GM23338 (cell line): ENCODE results near the gene KAZN. TPM values are rescaled to one million over a fixed set of nuclear protein-coding genes. Genes with fewer than 3 reads are reported as not detected.
A peak's percentile ranks its signal among the peaks of the same experiment; 100 is the strongest.

Experiments used
- ATAC-seq: fragments of 200-7000 bp; cut with Tn5 transposase; 3 replicates; pipeline ENCODE4 v1.9.1; 2020
- DNase-seq: peaks from one replicate; pipeline ENCODE4 v3.0.0-alpha.2; 2015; ENCODE audit warnings: low spot score
- H2AFZ ChIP-seq: fragments of 200-600 bp; sonication (generic); 2 replicates; pipeline ENCODE4 v1.8.0; 2016; ENCODE audit warnings: antibody characterized with exemption, mild to moderate bottlenecking, moderate library complexity
- H3F3A ChIP-seq: fragments of 200-600 bp; sonication (generic); replicated peaks from 2 replicates; pipeline ENCODE4 v1.8.0; 2017; ENCODE audit warnings: antibody characterized with exemption, mixed run types, low read depth
- H3K27ac ChIP-seq: fragments of 200-600 bp; sonication (generic); 2 replicates; pipeline ENCODE4 v1.6.1; 2016; ENCODE audit warnings: low read depth
- H3K27me3 ChIP-seq: fragments of 200-600 bp; sonication (generic); 2 replicates; pipeline ENCODE4 v1.8.0; 2016; ENCODE audit warnings: mild to moderate bottlenecking, mixed run types, moderate library complexity; ENCODE audit not compliant: insufficient read depth
- H3K36me3 ChIP-seq: fragments of 200-600 bp; sonication (generic); 2 replicates; pipeline ENCODE4 v1.8.0; 2016; ENCODE audit warnings: mild to moderate bottlenecking; ENCODE audit not compliant: insufficient read depth
- H3K4me1 ChIP-seq: fragments of 200-600 bp; sonication (generic); 2 replicates; pipeline ENCODE4 v1.8.0; 2016; ENCODE audit warnings: mild to moderate bottlenecking, moderate library complexity; ENCODE audit not compliant: insufficient read depth
- H3K4me2 ChIP-seq: fragments of 200-600 bp; sonication (generic); 2 replicates; pipeline ENCODE4 v1.7.1; 2017; ENCODE audit warnings: mixed run types
- H3K4me3 ChIP-seq: fragments of 200-600 bp; sonication (generic); 2 replicates; pipeline ENCODE4 v1.6.1; 2016; ENCODE audit warnings: mixed run types
- H3K79me2 ChIP-seq: fragments of 200-600 bp; sonication (generic); replicated peaks from 2 replicates; pipeline ENCODE4 v1.8.0; 2017; ENCODE audit warnings: mild to moderate bottlenecking; ENCODE audit not compliant: insufficient read depth
- H3K9me2 ChIP-seq: fragments of 200-600 bp; sonication (generic); 2 replicates; pipeline ENCODE4 v1.8.0; 2017; ENCODE audit not compliant: insufficient read depth
- H4K20me1 ChIP-seq: fragments of 200-600 bp; sonication (generic); replicated peaks from 2 replicates; pipeline ENCODE4 v1.8.0; 2017; ENCODE audit warnings: mild to moderate bottlenecking; ENCODE audit not compliant: insufficient read depth
- H3K27ac Mint-ChIP-seq: 2 replicates; pipeline ENCODE4 v1.8.0; 2020; ENCODE audit warnings: inconsistent platforms, mild to moderate bottlenecking, moderate library complexity, mixed read lengths
- H3K27me3 Mint-ChIP-seq: 3 replicates; pipeline ENCODE4 v1.8.0; 2022; ENCODE audit warnings: low read depth, mild to moderate bottlenecking, moderate library complexity, mixed read lengths, inconsistent platforms; ENCODE audit not compliant: insufficient read depth, poor library complexity
- H3K36me3 Mint-ChIP-seq: 3 replicates; pipeline ENCODE4 v1.8.0; 2021; ENCODE audit warnings: low read depth, mild to moderate bottlenecking, inconsistent platforms, moderate library complexity, mixed read lengths
- H3K4me1 Mint-ChIP-seq: 3 replicates; pipeline ENCODE4 v1.8.0; 2020; ENCODE audit warnings: mild to moderate bottlenecking, inconsistent platforms, mixed read lengths
- H3K4me3 Mint-ChIP-seq: 3 replicates; pipeline ENCODE4 v1.8.0; 2021; ENCODE audit warnings: moderate library complexity, mild to moderate bottlenecking, inconsistent platforms, mixed read lengths
- H3K9me3 Mint-ChIP-seq: 3 replicates; pipeline ENCODE4 v1.8.0; 2020; ENCODE audit warnings: moderate library complexity, mild to moderate bottlenecking, inconsistent platforms, mixed read lengths
- EZH2 ChIP-seq: fragments of 200-600 bp; sonication (generic); IDR thresholded peaks from one replicate; pipeline ENCODE4 v1.8.0; 2017; ENCODE audit warnings: antibody characterized with exemption, mild to moderate bottlenecking, low read depth; ENCODE audit not compliant: unreplicated experiment
- JUNB ChIP-seq: IDR thresholded peaks from one replicate; pipeline ENCODE4 v1.6.1; 2016; ENCODE audit warnings: antibody characterized with exemption; ENCODE audit not compliant: unreplicated experiment
- POLR2AphosphoS5 ChIP-seq: IDR thresholded peaks from 2 replicates; pipeline ENCODE4 v1.6.1; 2016; ENCODE audit warnings: antibody characterized with exemption, low read depth
- REST ChIP-seq: IDR thresholded peaks from one replicate; pipeline ENCODE4 v1.6.1; 2018; ENCODE audit warnings: antibody characterized with exemption; ENCODE audit not compliant: unreplicated experiment
- STAT1 ChIP-seq: IDR thresholded peaks from one replicate; pipeline ENCODE4 v1.6.1; 2016; ENCODE audit warnings: antibody characterized with exemption; ENCODE audit not compliant: unreplicated experiment
- ZNF114 ChIP-seq: fragments of 250-450 bp; sonication (Bioruptor Pico); IDR thresholded peaks from 2 replicates; pipeline ENCODE4 v1.5.0; 2020; ENCODE audit warnings: mild to moderate bottlenecking, moderate library complexity
- polyA plus RNA-seq: library from polyadenylated mRNA; unstranded; fragments of >200 nt; fragmentation: Nextera tagmentation; extraction: Ambion mirVana; gene quantifications from 2 replicates; pipeline ENCODE4 v1.2.1, GENCODE V29; 2016
- total RNA-seq: library from RNA; depleted of rRNA; stranded (reverse); fragments of >200 nt; shearing (Covaris generic); gene quantifications from 2 replicates; pipeline ENCODE4 v1.2.3, GENCODE V29; 2014
- TF ChIP-seq, protein P1 (sequence below): fragments of 250-450 bp; sonication (Bioruptor Pico); IDR thresholded peaks from 2 replicates; pipeline ENCODE4 v1.5.0; 2020; ENCODE audit warnings: mild to moderate bottlenecking, moderate library complexity
- TF ChIP-seq, protein P2 (sequence below), 2 experiments: fragments of 200-600 bp in 1 of 2; sonication (generic) in 1 of 2; conservative IDR thresholded peaks; 2 replicates each; pipeline versions ENCODE4 v1.5.1 to v1.6.1; 2016 to 2017; ENCODE audit warnings: antibody characterized with exemption in 2 of 2, low read depth in 2 of 2, mild to moderate bottlenecking in 2 of 2, moderate library complexity in 1 of 2

KAZN gene
- total and polyA plus RNA-seq, 2 experiments from 2014 or later = 9.9 to 15.0 TPM

DNA sequence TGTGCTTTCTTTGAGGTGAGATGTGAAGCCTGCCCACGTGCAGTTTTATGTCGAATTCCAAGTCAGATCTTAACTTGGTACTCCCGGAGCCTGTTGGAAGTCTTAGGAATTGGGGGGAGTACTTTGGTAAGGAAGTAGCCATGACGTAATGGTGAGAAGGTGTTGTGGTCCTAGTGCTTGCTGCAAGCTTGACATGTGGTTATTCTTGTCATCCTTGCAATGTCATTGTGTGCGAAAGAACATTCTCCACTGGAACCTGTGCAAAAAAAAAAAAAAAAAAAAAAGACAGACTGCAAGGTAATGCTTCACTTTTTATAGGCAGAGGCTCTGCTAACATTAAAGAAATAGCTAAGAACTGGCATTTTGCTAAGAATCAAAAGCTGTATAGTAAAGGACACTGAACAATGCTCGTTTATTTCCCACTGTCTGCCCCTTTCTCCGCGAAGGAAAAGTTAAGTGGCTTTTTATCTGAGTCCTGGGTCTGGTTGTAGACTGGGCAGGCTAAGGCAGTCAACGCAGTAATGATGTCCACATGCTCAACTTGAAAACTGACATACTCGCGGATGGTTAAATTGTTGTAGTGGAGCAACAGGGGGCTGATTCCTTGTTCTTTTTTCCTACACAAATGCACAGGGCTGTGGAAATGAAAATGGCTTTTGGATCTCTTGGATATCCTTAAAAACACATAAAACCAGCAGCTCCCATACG lies 2.1 kb downstream of the KAZN start (continued):
- no peak for TF ChIP-seq REST
- no peak for TF ChIP-seq ZNF114 (CRISPR knock-in tag)
- TF ChIP-seq, protein P1, sequence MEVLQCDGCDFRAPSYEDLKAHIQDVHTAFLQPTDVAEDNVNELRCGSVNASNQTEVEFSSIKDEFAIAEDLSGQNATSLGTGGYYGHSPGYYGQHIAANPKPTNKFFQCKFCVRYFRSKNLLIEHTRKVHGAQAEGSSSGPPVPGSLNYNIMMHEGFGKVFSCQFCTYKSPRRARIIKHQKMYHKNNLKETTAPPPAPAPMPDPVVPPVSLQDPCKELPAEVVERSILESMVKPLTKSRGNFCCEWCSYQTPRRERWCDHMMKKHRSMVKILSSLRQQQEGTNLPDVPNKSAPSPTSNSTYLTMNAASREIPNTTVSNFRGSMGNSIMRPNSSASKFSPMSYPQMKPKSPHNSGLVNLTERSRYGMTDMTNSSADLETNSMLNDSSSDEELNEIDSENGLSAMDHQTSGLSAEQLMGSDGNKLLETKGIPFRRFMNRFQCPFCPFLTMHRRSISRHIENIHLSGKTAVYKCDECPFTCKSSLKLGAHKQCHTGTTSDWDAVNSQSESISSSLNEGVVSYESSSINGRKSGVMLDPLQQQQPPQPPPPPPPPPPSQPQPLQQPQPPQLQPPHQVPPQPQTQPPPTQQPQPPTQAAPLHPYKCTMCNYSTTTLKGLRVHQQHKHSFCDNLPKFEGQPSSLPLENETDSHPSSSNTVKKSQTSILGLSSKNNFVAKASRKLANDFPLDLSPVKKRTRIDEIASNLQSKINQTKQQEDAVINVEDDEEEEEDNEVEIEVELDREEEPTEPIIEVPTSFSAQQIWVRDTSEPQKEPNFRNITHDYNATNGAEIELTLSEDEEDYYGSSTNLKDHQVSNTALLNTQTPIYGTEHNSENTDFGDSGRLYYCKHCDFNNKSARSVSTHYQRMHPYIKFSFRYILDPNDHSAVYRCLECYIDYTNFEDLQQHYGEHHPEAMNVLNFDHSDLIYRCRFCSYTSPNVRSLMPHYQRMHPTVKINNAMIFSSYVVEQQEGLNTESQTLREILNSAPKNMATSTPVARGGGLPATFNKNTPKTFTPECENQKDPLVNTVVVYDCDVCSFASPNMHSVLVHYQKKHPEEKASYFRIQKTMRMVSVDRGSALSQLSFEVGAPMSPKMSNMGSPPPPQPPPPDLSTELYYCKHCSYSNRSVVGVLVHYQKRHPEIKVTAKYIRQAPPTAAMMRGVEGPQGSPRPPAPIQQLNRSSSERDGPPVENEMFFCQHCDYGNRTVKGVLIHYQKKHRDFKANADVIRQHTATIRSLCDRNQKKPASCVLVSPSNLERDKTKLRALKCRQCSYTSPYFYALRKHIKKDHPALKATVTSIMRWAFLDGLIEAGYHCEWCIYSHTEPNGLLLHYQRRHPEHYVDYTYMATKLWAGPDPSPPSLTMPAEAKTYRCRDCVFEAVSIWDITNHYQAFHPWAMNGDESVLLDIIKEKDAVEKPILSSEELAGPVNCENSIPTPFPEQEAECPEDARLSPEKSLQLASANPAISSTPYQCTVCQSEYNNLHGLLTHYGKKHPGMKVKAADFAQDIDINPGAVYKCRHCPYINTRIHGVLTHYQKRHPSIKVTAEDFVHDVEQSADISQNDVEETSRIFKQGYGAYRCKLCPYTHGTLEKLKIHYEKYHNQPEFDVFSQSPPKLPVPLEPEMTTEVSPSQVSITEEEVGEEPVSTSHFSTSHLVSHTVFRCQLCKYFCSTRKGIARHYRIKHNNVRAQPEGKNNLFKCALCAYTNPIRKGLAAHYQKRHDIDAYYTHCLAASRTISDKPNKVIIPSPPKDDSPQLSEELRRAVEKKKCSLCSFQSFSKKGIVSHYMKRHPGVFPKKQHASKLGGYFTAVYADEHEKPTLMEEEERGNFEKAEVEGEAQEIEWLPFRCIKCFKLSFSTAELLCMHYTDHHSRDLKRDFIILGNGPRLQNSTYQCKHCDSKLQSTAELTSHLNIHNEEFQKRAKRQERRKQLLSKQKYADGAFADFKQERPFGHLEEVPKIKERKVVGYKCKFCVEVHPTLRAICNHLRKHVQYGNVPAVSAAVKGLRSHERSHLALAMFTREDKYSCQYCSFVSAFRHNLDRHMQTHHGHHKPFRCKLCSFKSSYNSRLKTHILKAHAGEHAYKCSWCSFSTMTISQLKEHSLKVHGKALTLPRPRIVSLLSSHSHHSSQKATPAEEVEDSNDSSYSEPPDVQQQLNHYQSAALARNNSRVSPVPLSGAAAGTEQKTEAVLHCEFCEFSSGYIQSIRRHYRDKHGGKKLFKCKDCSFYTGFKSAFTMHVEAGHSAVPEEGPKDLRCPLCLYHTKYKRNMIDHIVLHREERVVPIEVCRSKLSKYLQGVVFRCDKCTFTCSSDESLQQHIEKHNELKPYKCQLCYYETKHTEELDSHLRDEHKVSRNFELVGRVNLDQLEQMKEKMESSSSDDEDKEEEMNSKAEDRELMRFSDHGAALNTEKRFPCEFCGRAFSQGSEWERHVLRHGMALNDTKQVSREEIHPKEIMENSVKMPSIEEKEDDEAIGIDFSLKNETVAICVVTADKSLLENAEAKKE (CRISPR knock-in tag) = no peak

GRCh38 chr1:14602136-14602535 lies 3.7 kb downstream of the KAZN start:
- Histone ChIP-seq H3K27ac (no peak overlapping the region), H4K20me1 (0 out of 2 replicates have a peak, but pooled peaks cover 4% of the 10 kb centered on the region), H3K4me2 (peak overlapping the region; percentile 100), H3K27me3 (peaks cover 23% of the 10 kb centered on the region), H3K36me3 (no peaks in the 10 kb centered on the region), H3K79me2 (peaks cover 62% of the 10 kb centered on the region), H2AFZ (no peak overlapping the region), H3K4me1 (peaks cover 60% of the 10 kb centered on the region), H3K9me2 (no peaks in the 10 kb centered on the region), H3F3A (no peaks in the 10 kb centered on the region; the same call in 1 of the 2 replicates), H3K4me3 (peak overlapping the region; percentile 94)
- ATAC-seq (no peak), DNase-seq (peak; percentile 37)
- peaks cover 51% of the 10 kb centered on the region for H3K4me1 Mint-ChIP-seq
- H3K4me3 Mint-ChIP-seq = peak overlapping the region; percentile 77
- H3K9me3 Mint-ChIP-seq = no peaks in the 10 kb centered on the region
- peaks cover 27% of the 10 kb centered on the region for H3K27me3 Mint-ChIP-seq
- H3K36me3 Mint-ChIP-seq = no peaks in the 10 kb centered on the region
- H3K27ac Mint-ChIP-seq = no peak overlapping the region
- TF ChIP-seq ZNF114 (CRISPR knock-in tag) (no peak), STAT1 (no peak), EZH2 (no peak), POLR2AphosphoS5 (no peak), JUNB (no peak), REST (no peak)
- TF ChIP-seq, protein P2, sequence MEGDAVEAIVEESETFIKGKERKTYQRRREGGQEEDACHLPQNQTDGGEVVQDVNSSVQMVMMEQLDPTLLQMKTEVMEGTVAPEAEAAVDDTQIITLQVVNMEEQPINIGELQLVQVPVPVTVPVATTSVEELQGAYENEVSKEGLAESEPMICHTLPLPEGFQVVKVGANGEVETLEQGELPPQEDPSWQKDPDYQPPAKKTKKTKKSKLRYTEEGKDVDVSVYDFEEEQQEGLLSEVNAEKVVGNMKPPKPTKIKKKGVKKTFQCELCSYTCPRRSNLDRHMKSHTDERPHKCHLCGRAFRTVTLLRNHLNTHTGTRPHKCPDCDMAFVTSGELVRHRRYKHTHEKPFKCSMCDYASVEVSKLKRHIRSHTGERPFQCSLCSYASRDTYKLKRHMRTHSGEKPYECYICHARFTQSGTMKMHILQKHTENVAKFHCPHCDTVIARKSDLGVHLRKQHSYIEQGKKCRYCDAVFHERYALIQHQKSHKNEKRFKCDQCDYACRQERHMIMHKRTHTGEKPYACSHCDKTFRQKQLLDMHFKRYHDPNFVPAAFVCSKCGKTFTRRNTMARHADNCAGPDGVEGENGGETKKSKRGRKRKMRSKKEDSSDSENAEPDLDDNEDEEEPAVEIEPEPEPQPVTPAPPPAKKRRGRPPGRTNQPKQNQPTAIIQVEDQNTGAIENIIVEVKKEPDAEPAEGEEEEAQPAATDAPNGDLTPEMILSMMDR (conservative IDR thresholded peaks at IDR 0.05; ENCODE audit: low read depth in 2 of 2) = no peak
